WI38 (cell line): ENCODE measurements around the gene SLC35E2B.

ENCODE experiments used
- H3K4me3 ChIP-seq: 2 replicates; pipeline ENCODE4 v1.5.1; 2011; ENCODE audit warnings: low read depth, mild to moderate bottlenecking, control low read depth, low read length
- TF ChIP-seq, protein P1 (sequence below): IDR thresholded peaks from 2 replicates; pipeline ENCODE4 v1.5.1; 2012; ENCODE audit warnings: low read depth, mild to moderate bottlenecking, control low read depth, low read length

SLC35E2B gene

DNA sequence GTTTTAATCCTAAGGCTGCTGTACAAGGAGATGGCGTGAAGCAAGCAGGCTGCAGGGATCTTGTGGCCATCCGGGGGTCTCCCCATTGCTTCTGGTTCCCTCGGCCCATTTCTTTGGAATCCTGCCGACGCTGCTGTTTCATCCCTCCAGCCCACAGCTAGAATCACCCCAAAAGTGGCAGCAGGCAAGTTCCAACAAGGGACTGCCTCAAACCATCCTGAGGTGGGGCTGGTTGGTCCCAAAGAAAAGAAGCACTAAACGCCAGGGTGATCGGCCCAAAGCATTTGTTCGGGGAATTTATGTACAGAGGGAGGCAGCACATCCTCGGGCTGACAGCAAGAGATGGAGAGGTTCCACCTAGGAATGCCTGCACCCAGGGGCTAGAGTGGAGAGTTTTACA lies 81.8 kb downstream of the SLC35E2B start:
- no peak overlapping the region for H3K4me3 ChIP-seq
- TF ChIP-seq, protein P1, sequence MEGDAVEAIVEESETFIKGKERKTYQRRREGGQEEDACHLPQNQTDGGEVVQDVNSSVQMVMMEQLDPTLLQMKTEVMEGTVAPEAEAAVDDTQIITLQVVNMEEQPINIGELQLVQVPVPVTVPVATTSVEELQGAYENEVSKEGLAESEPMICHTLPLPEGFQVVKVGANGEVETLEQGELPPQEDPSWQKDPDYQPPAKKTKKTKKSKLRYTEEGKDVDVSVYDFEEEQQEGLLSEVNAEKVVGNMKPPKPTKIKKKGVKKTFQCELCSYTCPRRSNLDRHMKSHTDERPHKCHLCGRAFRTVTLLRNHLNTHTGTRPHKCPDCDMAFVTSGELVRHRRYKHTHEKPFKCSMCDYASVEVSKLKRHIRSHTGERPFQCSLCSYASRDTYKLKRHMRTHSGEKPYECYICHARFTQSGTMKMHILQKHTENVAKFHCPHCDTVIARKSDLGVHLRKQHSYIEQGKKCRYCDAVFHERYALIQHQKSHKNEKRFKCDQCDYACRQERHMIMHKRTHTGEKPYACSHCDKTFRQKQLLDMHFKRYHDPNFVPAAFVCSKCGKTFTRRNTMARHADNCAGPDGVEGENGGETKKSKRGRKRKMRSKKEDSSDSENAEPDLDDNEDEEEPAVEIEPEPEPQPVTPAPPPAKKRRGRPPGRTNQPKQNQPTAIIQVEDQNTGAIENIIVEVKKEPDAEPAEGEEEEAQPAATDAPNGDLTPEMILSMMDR = no peak

DNA sequence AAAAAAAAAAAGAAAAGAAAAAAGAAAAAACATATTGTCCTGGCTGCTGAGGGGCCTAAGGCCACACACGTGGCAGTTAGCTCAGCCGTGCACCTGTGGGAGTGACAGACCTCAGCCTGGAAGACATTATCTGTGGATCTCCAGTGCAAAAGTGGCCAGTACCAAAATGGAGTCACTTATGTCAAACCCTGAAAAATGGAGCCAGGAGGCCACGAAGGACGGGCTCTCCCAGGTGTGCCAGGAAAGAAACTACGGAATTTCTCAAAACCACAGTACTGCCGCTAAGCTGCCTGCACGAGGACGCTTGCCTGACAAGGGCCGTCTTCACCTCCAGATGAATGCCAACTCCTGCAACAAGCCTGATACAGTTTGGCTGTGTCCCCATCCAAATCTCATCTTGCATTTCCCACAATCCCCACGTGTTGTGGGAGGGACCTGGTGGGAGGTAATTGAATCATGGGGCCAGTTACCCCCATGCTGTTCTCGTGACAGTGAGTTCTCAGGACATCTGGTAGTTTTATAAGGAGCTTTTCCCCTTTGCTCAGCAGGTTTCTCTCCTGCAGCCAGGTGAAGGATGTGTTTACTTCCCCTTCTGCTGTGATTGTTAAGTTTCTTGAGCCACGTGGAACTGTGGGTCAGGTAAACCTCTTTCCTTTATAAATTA lies 82.6 kb downstream of the SLC35E2B start:
- no peak overlapping the region for H3K4me3 ChIP-seq
- TF ChIP-seq, protein P1 = no peak
